Measurements from ENCODE around the gene OR52E4.

OR52E4 gene

DNA sequence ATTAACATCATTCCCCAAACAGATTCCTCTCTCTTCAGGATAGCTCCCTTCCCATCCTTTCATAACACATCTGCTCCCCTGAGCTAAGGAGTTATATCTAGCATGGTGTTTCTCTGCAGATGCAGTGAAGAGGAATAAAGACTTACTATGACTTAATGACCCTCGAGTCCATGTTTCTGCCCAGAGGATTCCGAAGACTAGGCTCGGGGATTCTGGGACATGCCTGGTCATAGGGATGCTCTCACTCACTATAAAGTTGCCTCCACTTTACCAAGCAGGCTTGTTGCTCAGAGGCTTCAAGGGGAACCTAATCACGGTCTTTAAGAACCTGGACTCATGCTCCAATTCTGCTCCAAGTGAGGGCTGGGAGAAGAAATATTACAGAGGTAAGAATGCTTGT lies at the start of gene OR52E4:
OR52E4 (plus strand) TSS at position 301 of the 400 bp plus-strand sequence. CDS start 3,664 bp downstream, outside the sequence.
- DNase-seq (ENCODE audit: low read depth, low spot score): no peak

DNA sequence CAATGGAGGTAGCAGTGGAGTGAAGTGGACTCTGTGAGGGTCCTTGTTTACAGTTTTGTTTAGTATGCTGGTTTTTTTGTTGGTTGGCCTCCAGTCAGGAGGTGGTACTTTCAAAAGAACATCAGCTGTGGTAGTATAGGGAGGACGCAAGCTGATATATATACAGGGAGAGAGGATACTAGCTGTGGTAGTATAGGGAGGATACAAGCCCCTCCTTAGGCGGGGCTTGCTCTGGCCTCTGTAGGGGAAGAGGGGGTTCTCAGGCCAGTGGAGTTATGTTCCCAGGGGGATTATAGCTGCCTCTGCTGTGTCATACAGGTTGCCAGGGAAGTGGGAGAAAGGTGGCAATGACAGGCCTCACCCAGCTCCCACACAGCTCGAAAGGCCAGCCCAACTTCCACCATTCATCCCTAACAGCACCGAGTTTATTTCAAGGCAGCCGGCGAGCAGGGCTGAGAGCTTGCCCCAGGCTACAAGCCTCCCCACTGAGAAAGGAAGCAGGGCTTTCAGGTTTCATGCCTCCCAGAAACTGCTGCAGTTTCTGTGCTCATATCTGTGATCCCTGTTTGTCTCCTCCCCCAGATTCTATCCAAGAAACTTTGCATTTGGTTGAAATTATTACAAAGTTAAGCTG lies 49.1 kb upstream of the OR52E4 start:
- no peak for DNase-seq (ENCODE audit: low read depth, low spot score)

DNA sequence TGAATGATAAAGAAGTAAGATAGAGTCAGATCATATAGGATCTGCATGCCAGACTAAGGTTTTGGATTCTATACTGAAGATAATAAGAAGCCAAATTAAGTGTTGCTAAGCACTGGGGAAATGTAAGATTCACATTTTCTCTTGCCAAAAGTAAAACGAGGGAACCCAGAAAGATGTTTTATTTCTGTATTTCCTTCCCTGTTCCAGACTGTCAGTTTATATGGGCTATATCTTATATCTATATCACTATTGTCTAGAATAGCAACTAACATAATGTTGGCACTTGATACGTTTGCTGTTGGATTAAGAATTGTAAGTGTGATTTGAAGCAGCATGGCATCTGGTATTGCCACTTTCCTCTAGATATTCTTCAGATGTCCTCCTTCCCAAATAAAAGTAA lies 47.0 kb upstream of the OR52E4 start:
- DNase-seq (ENCODE audit: low read depth, low spot score): no peak

DNA sequence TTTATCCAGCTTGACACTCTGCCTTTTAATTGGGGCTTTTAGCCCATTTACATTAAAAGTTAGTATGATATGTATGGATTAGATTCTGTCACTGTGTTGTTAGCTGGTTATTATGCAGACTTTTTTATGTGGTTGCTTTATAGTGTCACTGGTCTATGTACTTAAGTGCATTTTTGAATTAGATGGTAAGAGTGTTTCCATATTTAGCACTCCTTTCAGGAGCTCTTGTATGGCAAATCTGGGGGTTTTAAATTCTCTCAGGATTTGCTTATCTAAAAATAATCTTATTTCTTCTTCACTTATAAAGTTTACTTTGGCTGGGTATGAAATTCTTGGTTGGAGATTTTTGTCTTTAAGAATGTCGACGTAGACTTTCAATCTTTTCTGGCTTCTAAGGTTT lies 42.7 kb upstream of the OR52E4 start:
- DNase-seq (ENCODE audit: low read depth, low spot score): no peak

DNA sequence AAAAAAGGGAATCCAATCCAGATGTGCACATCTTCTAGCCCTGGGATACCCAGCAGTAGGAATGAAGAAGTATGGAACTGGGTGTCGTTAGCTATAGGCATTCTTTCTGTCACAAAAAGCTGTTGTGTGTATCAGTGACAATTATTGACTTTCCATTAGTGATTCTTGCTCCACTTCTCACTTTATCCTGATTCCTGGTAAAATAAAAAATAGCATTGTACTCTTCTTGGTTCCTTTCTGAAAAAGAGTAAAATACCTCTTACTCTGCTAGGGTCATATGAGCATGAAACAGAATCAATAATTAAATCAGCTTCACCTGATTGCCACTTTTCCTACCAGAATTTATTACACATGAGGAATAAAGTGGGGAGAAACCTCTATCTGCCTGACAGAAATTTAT lies 38.6 kb upstream of the OR52E4 start, which contains the start of gene OR52E6:
OR52E6 (minus strand) TSS at position 101 of the 400 bp plus-strand sequence; CDS start at position 101, 0 bp downstream.
- DNase-seq (ENCODE audit: low read depth, low spot score): no peak

DNA sequence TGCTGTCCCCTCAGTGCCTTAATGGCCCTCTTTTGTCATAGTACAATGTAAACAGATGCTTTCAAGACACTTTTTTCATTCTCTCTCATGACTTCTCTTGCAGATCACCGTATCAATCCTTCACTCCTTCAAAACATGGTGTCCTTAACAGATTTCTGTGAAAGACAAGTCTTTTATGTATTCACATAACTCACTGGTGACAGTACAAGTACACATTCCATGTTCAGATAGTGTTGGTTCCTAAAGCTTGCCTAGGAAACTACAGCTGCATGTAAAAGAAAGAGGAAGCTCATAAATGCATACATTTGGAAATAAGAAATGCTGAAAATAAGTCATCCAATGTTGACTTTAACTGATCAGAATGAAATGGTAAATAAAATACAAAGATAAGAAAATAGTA lies 33.7 kb upstream of the OR52E4 start:
- DNase-seq (ENCODE audit: low read depth, low spot score): no peak

DNA sequence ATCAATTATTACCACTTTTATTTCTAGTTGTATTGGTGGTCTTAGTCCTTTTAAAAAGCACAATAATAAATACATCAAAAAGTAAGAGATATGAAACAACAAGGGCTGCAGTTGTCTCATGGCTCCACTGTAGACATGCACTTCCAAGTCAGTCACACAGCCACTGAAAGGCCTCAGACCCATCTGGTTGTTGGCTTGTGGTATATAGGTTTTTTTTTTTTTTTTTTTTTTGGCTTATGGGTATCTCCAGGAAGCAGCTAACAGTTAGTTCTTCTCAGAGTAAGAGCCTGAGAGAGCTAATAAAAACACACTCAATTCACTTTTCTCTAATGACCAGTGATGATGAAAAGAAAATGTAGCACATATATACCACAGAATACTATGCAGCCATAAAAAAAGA lies 32.7 kb upstream of the OR52E4 start:
- DNase-seq (ENCODE audit: low read depth, low spot score): no peak

DNA sequence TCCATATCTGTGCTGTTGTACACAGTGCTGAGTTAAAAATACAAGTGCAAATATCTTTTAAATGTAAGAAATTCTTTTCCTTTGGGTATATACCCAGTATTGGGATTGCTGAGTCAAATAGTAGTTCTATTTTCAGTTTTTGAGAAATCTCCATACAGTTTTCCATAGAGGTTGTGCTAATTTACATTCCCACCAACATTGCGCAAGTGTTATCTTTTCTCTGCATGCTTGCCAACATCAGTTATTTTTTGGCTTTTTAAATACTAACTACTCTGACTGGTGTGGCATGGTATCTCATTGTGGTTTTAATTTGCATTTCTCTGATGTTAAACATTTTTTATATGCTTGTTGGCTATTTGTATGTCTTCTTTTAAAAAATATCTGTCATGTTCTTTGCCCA lies 29.4 kb upstream of the OR52E4 start:
- DNase-seq (ENCODE audit: low read depth, low spot score): no peak

DNA sequence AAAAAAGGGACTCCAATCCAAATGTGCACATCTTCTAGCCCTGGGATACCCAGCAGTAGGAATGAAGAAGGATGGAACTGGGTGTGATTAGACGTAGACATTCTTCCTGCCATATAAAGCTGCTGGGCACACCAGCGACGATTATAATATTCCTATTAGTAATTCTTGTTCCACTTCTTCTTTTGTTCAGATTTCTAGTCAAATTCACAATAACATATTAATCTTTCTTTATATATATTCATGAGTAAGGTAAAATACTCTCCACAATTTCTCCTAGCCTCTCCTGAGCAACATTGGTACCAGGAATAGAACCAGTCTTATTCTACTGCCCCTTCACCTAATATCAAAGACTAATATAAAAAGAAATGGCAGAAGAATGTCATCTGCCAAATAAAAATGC lies 22.8 kb upstream of the OR52E4 start, which contains the start of gene OR52E8:
OR52E8 (minus strand) TSS at position 101 of the 400 bp plus-strand sequence; CDS start at position 101, 0 bp downstream.
- no peak for DNase-seq (ENCODE audit: low read depth, low spot score)

DNA sequence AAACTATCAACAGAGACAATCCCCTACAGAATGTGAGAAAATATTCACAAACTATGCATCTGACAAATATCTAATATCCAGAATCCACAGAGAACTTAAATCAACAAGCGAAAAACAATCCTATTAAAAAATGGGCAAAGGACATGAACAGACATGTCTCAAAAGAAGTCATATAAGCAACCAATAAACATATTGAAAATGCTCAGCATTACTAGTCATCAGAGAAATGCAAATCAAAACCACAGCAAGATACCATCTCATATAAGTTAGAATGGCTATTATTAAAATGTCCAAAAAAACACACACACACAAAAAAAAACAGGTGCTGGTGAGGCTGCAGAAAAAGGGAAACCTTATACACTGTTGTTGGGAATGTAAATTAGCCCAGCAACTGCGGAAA lies 14.6 kb upstream of the OR52E4 start:
- no peak for DNase-seq (ENCODE audit: low read depth, low spot score)

DNA sequence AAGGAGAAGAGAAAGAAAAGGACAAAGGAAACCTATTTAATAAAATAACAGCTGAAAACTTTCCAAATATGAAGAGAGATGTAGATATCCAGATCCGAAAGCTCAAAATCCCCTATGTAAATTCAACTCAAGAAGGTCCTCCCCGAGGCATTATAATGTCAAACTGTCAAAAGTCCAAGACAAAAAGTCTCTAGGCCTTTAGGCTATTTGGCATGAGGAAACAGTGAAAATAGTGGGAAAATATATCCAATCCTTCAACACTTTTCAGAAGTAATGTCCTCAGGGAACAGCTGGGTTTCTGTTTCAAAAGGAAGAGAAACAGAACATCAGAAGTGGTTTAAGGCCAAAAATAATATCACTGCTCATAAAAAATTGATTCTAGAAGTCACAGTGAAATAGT lies 1.9 kb upstream of the OR52E4 start:
- DNase-seq (ENCODE audit: low read depth, low spot score): no peak

DNA sequence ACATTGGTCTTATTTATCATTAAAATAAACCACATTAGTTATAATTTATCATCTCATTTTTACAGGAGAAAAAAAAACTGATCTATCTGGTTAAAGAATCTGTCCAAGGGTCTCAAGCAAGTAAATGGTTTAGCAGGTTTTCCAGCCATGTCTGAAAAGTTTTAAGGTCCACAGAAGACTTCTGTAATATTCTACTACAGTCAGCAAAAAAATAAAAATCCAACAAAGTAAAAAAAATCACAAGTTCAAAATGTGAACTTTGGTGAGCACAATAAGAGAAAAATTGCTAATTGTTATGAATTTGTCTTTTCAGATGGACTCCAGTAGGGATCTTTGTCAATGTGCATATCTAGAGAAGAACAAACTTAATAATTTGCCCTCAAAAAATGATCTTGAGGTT lies 1.3 kb downstream of the OR52E4 start:
- no peak for DNase-seq (ENCODE audit: low read depth, low spot score)

DNA sequence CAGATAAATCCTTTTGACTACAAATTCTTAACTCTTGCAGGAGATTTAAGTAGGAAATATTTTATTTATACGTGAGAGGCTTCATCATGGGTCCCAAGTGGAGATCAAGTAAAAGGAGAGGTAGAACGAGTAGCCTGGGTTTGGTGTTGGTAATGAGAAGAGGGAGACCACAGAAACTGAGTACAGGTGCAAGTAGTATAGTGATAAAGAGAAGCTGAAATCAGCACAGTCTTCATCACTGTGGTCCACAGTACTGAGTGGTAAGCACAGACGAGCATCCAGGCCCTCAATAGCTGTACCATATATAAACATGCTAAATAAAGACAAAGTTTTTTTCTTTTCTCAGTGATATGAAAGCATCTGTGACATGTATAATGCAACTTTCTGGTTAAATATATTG lies 6.7 kb downstream of the OR52E4 start:
- no peak for DNase-seq (ENCODE audit: low read depth, low spot score)

DNA sequence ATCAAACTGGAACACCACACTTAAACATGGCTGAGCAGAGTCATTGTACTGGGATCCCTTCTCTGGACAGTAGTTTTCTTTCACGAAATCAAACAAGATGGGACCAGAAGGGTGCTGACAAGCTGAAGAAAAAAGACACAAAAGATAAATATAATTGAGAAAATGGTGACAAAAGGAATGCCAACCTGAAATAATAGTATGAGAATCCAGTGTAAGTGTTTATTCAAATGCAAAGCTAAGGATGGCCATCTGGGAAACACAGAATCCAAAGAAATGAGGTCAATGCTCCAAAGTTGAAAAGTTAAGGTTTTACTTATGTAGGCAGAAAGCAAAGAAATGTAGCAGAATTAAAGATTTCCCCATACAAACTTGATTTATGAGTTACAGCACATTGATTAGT lies 7.2 kb downstream of the OR52E4 start:
- DNase-seq (ENCODE audit: low read depth, low spot score): no peak

DNA sequence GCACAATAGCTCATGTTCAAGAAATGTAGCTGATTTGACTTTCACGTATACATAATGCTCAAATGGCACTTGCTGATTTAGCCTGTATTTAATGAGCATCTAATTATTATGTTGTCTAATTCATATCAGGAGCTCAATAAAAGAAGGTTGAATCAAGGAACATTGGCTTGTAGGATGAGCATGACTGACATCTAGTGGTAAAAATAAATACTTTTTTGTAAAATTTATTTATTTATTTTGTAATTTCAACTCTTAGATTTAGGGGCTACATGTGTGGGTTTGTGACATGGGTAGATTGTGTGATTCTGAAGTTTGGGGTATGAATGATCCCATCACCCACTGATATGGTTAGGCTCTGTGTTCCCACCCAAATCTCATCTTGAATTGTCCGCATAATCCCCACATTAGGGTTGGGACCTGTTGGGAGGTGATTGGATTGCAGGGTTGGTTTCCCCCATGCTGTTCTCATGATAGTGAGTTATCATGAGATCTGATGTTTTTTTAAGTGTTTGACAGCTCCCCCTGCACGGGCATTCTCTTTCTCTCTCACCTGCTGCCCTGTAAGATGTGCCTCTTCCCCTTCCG lies 10.9 kb downstream of the OR52E4 start:
- no peak for DNase-seq (ENCODE audit: low read depth, low spot score)

DNA sequence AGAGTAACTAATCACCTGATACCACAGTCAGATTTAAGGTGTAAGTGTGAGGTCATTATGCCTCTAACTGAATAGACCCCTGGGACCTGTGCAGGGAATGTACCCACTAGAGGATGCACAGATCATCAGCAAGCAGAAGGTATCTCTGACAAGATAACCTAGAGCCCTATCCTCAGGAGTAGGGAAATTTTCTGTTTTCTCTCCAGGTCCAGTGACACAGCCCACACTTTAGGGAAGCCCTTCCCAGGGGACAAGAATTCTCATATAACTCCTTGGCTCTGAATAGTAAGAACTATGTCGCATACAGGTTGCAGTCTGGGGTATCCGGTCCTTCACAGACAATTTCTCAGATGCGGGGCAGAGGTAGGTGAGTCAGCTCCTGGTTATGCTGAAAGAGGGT lies 12.5 kb downstream of the OR52E4 start, which contains the start of gene OR52E5:
OR52E5 (plus strand) TSS at position 301 of the 400 bp plus-strand sequence. CDS start 7,569 bp downstream, outside the sequence.
- no peak for DNase-seq (ENCODE audit: low read depth, low spot score)

DNA sequence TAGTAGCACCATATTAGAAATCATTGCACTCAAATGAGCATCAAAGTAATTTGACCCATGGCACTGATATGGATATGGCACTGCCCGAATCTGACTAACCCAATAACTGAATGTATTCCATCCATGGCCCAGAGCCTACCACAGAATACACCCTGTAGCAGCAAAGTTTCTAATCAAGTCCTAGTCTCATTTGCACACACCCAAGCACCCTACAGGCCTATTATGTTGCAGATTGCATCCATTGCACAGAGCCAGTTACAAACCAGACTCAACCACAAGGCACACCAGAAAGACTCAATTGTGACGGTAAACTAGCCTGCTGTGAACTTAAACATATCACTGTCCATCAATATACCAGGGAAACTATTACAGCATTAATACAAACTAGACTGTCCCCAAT lies 19.1 kb downstream of the OR52E4 start:
- DNase-seq (ENCODE audit: low read depth, low spot score): no peak

DNA sequence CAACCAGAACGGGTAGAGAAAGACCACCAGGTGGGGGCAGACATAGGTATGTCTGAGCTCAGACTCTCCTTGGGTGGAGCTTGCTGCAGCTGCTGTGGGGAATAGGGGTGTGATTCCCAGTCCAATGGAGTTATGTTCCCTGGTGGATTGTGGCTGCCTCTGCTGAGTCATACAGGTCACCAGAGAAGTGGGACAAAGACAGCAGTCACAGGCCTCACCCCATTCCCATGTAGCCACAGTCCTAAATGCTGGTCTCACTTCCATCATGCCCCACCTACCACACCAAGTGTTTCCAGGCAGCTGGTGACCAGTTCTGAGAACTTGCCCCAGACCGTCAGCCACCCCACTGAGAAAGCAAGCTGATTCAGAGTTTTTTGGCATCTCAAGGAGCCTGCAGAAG lies 30.1 kb downstream of the OR52E4 start:
- DNase-seq (ENCODE audit: low read depth, low spot score): no peak

DNA sequence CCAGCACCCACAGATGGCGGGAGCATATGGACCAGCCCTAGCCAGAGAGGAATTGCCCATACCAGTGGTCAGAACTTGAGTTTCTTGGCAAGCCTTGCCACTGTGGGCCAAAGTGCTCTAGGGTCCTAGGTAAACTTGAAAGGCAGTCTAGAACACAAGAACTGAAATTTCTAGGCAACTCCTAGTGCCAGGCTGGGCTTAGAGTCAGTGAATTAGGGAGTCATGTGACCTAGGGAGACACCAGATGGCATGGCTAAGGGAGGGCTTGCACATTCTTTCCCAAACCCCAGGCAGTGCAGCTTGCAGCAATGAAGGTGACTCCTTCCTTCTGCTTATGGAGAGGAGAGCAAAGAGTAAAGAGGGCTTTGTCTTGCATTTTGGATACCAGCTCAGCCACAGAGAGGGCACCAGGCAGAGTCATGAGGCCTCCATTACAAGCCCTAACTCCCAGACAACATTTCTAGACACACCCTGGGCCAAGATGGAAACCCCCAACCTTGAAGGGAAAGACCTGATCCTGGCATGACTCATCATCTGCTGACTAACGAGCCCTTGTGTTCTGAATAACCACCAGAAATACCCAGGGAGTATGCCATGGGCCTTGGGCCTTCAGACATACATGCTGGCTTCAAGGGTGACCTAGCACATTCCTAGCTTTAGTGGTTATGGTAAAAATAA lies 42.5 kb downstream of the OR52E4 start:
- no peak for DNase-seq (ENCODE audit: low read depth, low spot score)

DNA sequence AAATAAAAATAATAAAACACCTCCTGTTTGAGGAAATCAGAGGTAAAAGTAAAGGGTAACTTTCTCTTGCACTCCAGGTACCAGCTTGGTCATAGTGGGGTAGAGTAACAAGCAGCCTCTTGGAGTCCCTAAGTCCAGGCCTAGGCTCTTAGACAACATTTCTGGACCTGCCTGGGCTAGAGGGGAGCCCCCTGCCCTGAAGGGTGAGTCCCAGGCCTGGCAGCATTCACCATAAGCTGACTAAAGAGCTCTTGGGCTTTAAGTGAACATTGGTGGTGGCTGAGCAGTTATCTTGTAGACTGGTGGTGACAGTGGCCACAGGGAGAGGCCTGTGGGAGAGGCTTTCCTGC lies 43.0 kb downstream of the OR52E4 start:
- no peak for DNase-seq (ENCODE audit: low read depth, low spot score)

DNA sequence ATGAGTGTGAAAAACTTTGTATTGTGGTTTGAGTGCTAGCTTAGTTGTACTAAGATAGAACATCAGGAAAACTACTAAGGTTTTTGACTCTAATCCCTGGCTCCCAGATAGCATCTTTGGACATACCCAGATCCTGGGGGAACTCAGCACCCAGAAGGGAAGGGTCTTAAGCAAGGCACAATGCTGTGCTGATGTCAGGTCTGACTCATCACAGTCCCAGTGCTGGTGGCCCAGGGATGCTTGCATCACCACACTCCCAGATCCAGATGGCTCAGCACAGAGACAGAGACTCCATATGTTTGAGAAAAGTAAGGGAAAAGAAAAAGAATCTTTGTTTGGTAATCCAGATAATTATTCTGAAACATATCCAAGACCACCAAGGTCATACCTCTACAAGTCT lies 43.4 kb downstream of the OR52E4 start:
- no peak for DNase-seq (ENCODE audit: low read depth, low spot score)

DNA sequence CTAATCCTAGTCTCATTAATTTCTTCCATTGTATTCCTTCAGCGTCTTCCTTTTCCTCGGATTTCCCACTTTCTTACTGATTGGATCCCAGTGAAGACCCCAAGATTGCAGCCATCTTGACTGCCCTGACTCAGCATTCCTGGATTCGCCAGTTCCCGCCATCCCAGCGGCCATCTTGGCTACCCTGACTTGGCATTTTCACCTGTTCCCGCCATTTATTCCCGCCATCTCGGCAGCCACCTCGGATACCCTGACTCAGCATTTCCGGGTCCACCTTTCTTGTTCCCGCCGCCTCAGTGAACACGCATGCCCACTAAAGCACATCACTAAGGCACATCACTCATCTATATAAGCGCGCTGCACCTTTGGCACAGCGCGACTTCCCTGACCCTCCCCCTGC lies 47.8 kb downstream of the OR52E4 start:
- no peak for DNase-seq (ENCODE audit: low read depth, low spot score)

DNA sequence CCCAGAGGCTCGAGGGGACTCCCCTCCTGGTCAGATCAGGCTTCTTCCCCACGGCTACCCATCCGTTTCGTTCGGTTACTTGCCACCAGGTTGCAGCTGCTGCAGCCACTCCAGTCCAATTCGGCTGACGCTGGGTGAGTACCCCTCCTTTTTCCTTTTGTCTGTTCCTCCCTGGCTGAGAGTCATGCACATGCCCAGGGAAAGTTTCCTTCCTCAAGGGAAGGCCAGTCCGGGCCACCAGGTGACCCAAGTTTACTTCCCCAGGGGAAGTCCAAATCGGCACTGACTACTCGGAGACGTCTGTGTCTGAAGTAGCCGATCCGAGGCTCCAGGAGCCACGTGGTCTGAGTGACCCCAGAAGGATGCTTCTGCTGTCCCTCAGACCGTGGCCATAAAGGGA lies 48.4 kb downstream of the OR52E4 start:
- no peak for DNase-seq (ENCODE audit: low read depth, low spot score)

Data from smooth muscle cell of the brain vasculature (primary cell).